Midbrain (tissue), 1 donor: ENCODE data around the gene SLC39A6.
A peak's percentile ranks its signal among the peaks of the same experiment; 100 is the strongest.

ENCODE experiments used
- DNase-seq: peaks from one replicate; lab custom pipeline; 2025; lab: John Stamatoyannopoulos, UW

The SLC39A6 gene

GRCh38 chr18:36058674-36059073, 70.5 kb downstream of the SLC39A6 start:
- peak; percentile 28 for DNase-seq
